Endothelial cell of umbilical vein (primary cell): ENCODE results near the gene DESI2. TPM values are rescaled to one million over a fixed set of nuclear protein-coding genes. Genes with fewer than 3 reads are reported as not detected.

ENCODE experiments used
- BruUV-seq: library from RNA; stranded (reverse); fragments of 400-500 nt; replicated peaks from 2 replicates; lab custom pipeline; 2021; lab: Mats Ljungman, UMichigan
- CTCF ChIA-PET: fragments of 300-600, 350-600 bp; sonication (Branson Sonifier 250); formaldehyde crosslinking; loops from one replicate; lab custom pipeline; 2021; ENCODE audit warnings: antibody characterized with exemption, inconsistent platforms; lab: Charles Lee
- POLR2A ChIA-PET: fragments of 300-600, 350-600 bp; sonication (Branson Sonifier 250); formaldehyde crosslinking; loops from one replicate; lab custom pipeline; 2021; ENCODE audit warnings: antibody characterized with exemption, inconsistent platforms; lab: Charles Lee
- DNase-seq: peaks from one replicate; pipeline ENCODE4 v3.0.0-alpha.2; 2011; ENCODE audit warnings: low read depth, low spot score
- FAIRE-seq: peaks from 2 replicates; lab custom pipeline; 2011; peaks lifted over from hg19 to GRCh38; lab: Jason Lieb, UNC
- H2AFZ ChIP-seq: 2 replicates; pipeline ENCODE4 v1.6.0; 2012; ENCODE audit warnings: low read depth, low read length, control low read depth, inconsistent platforms
- H3K27ac ChIP-seq: 2 replicates; pipeline ENCODE4 v1.5.1; 2011; ENCODE audit warnings: low read depth, mild to moderate bottlenecking, control low read depth, low read length, moderate library complexity; ENCODE audit not compliant: insufficient read depth
- H3K27me3 ChIP-seq, 2 experiments: 2 replicates each; pipeline versions ENCODE4 v1.6.0 to v1.6.1; 2011; ENCODE audit warnings: low read length in 2 of 2, mixed read lengths in 1 of 2; ENCODE audit not compliant: control insufficient read depth in 2 of 2, insufficient read depth in 2 of 2
- H3K36me3 ChIP-seq, 2 experiments: 2 replicates in 1 of 2; 3 replicates in 1 of 2; pipeline ENCODE4 v1.5.1; 2011; ENCODE audit warnings: low read length in 2 of 2, mild to moderate bottlenecking in 1 of 2, moderate library complexity in 1 of 2; ENCODE audit not compliant: control insufficient read depth in 2 of 2, insufficient read depth in 2 of 2; ENCODE audit errors: extremely low read depth in 1 of 2
- H3K4me1 ChIP-seq: 3 replicates; pipeline ENCODE4 v1.5.1; 2011; ENCODE audit warnings: mild to moderate bottlenecking, low read length; ENCODE audit not compliant: control insufficient read depth, insufficient read depth; ENCODE audit errors: extremely low read depth
- H3K4me2 ChIP-seq: 2 replicates; pipeline ENCODE4 v1.6.1; 2011; ENCODE audit warnings: low read length, control low read depth, mixed read lengths; ENCODE audit not compliant: insufficient read depth
- H3K4me3 ChIP-seq, 3 experiments: fragments of 200-600 bp in 1 of 3; sonication (generic), shearing (Covaris generic) in 1 of 3; replicated peaks in 1 of 3; 2 replicates each; pipeline ENCODE4 v1.5.1; 2011 to 2016; ENCODE audit warnings: control low read depth in 3 of 3, low read length in 3 of 3, mild to moderate bottlenecking in 2 of 3, inconsistent platforms in 1 of 3, low read depth in 1 of 3, moderate library complexity in 1 of 3; ENCODE audit not compliant: insufficient read depth in 1 of 3
- H3K79me2 ChIP-seq: 2 replicates; pipeline ENCODE4 v1.6.0; 2012; ENCODE audit warnings: low read length, inconsistent platforms; ENCODE audit not compliant: control insufficient read depth, insufficient read depth
- H3K9ac ChIP-seq: replicated peaks from 2 replicates; pipeline ENCODE3; 2011; ENCODE audit warnings: low read length, control low read depth; ENCODE audit not compliant: insufficient read depth; ENCODE audit errors: extremely low read depth
- H3K9me1 ChIP-seq: replicated peaks from 3 replicates; pipeline ENCODE4 v1.6.0; 2011; ENCODE audit warnings: mild to moderate bottlenecking, low read length; ENCODE audit not compliant: control insufficient read depth, insufficient read depth; ENCODE audit errors: extremely low read depth
- H3K9me3 ChIP-seq: replicated peaks from 2 replicates; pipeline ENCODE4 v1.5.1; 2012; ENCODE audit warnings: low read length, inconsistent platforms; ENCODE audit not compliant: control insufficient read depth, insufficient read depth
- H4K20me1 ChIP-seq: replicated peaks from 2 replicates; pipeline ENCODE3; 2011; ENCODE audit warnings: mild to moderate bottlenecking, low read length; ENCODE audit not compliant: control insufficient read depth, insufficient read depth; ENCODE audit errors: extremely low read depth
- EZH2 ChIP-seq: IDR thresholded peaks from 2 replicates; pipeline ENCODE4 v1.6.1; 2012; ENCODE audit warnings: borderline replicate concordance, low read depth, mild to moderate bottlenecking, moderate library complexity, low read length, inconsistent platforms; ENCODE audit not compliant: severe bottlenecking
- FOS ChIP-seq: IDR thresholded peaks from 2 replicates; pipeline ENCODE4 v1.6.1; 2011; ENCODE audit warnings: mild to moderate bottlenecking, low read length, moderate library complexity, borderline replicate concordance; ENCODE audit not compliant: insufficient read depth
- GATA2 ChIP-seq: IDR thresholded peaks from 2 replicates; pipeline ENCODE4 v1.7.0; 2011; ENCODE audit warnings: low read depth, mild to moderate bottlenecking, moderate library complexity, mixed read lengths, low read length; ENCODE audit not compliant: insufficient read length, insufficient read depth
- JUN ChIP-seq: IDR thresholded peaks from 2 replicates; pipeline ENCODE4 v1.6.1; 2011; ENCODE audit warnings: borderline replicate concordance, low read depth; ENCODE audit not compliant: insufficient read length, insufficient read depth
- MYC ChIP-seq: IDR thresholded peaks from one replicate; pipeline ENCODE4 v1.6.1; 2011; ENCODE audit warnings: mild to moderate bottlenecking, low read depth, low read length
- POLR2A ChIP-seq: IDR thresholded peaks from 2 replicates; pipeline ENCODE4 v1.6.1; 2012; ENCODE audit warnings: low read depth, mild to moderate bottlenecking, control low read depth, low read length
- POLR2AphosphoS5 ChIP-seq: IDR thresholded peaks from 2 replicates; pipeline ENCODE4 v1.6.1; 2012; ENCODE audit warnings: low read depth, mild to moderate bottlenecking, control low read depth, low read length, moderate library complexity; ENCODE audit not compliant: insufficient read depth
- dilution Hi-C: fragments of 300-500 bp; cut with MboI; formaldehyde crosslinking; loops from one replicate; pipeline ENCODE4 v1.15.0; 2019; ENCODE audit warnings: low sequenced_read_pairs; ENCODE audit not compliant: extremely low pct_ligation_motif_present
- intact Hi-C: fragments of 100-400 bp; cut with micrococcal nuclease; formaldehyde crosslinking; loops from one replicate; pipeline ENCODE4 v1.10.0; 2022
- polyA plus RNA-seq, 4 experiments: library from polyadenylated mRNA; depleted of rRNA in 3 of 4; stranded (reverse) in 3 of 4; unstranded in 1 of 4; fragments of >200 nt; gene quantifications; 2 replicates each; pipeline versions ENCODE4 v1.2.1 to v1.2.3, GENCODE V29; 2011 to 2012; ENCODE audit warnings: missing spikeins in 1 of 4
- total RNA-seq: library from RNA; stranded (reverse); gene quantifications from 2 replicates; pipeline ENCODE4 v1.2.3, GENCODE V29; 2021
- TF ChIP-seq, protein P1 (sequence below): IDR thresholded peaks from 2 replicates; pipeline ENCODE4 v1.6.1; 2011; ENCODE audit not compliant: insufficient read depth, insufficient read length
- TF ChIP-seq, protein P2 (sequence below), 2 donors: IDR thresholded peaks; 1 replicate in 1 of 2; 2 replicates in 1 of 2; pipeline ENCODE4 v1.5.1; 2011; ENCODE audit warnings: low read length in 2 of 2, mild to moderate bottlenecking in 2 of 2, moderate library complexity in 2 of 2, control low read depth in 1 of 2, inconsistent platforms in 1 of 2, low read depth in 1 of 2; ENCODE audit not compliant: insufficient read depth in 1 of 2; ENCODE audit errors: extremely low read depth in 1 of 2

The DESI2 gene
- total and polyA plus RNA-seq, 2 donors (not counting 3 experiments of a cell fraction or from before 2014, with no cell fraction given), result 22.9 to 37.2 TPM

DNA sequence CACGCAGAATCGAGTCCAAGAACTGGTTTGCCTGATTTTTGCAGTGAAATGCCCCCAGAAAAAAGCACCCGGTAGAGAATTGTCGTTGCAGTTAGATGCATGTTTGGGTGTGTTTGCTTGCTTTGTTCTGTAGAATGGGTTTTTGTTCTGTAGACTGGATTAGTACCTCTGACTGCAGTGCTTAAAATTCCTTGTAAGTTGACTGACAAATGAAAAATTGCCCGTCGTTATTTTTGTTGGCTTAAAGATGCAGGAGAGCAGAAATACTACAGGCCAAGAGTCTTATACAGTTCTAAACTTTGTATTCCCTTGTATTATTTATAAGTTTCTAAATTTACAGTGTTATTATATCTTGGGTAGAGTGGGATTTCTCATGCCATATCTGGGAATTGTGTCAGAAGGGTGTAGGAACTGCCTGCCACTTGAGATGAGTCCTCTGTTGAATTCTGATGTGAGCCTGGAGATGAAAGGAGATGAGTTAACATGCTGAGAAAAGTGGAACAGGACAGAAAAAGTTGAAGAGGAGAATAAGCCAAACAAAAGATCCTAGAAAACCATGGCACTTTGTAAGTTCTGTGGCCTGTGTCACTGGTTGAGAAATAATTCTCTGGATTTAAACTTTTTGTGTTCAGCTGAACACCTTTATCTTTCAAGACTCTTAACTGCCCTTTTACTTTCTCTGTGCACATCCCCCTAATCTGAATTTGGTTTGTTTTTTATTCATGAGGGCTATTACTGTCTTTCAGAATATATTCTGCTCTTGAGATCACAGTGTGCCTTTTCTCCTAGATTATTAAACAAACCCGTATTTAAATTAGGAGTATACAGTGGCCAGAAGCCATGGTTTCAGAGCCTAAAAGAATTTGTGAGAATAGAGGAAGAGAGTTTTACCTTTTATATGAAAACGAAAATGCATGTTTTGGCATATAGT lies 1.4 kb downstream of the DESI2 start:
- Histone ChIP-seq H3K79me2 (peaks cover 59% of the 10 kb centered on the region), H3K9me1 (no peaks in the 10 kb centered on the region), H4K20me1 (no peaks in the 10 kb centered on the region), H3K9ac (peak overlapping the region; percentile 82), H3K9me3 (no peaks in the 10 kb centered on the region), H3K27ac (peak overlapping the region; percentile 83), H3K4me1 (peaks cover 16% of the 10 kb centered on the region), H3K4me2 (peak overlapping the region; percentile 99), H3K4me3 (peak overlapping the region; percentile 58 to 98 (median 90)), H2AFZ (no peak overlapping the region), H3K36me3 (peaks cover 1 to 8% of the 10 kb centered on the region in 2 experiments), H3K27me3 (peaks cover 2 to 3% of the 10 kb centered on the region in 2 experiments)
- no peak for TF ChIP-seq MYC
- intact Hi-C loops, result loop anchor here (5.0 kb wide), 1 partner anchor 438 kb away; no protein-coding TSS in a partner anchor
- no TSS peak for BruUV-seq
- FAIRE-seq, result no peak
- CTCF ChIA-PET, result interaction anchor here (0.8 to 2.2 kb wide), 5 partner anchors 50 to 388 kb away, joined by 3 to 17 read pairs (median 4); a partner anchor contains a TSS
- POLR2A ChIA-PET, result no interaction called here
- DNase-seq, result peak; percentile 28
- dilution Hi-C loops, result no loop called here

DNA sequence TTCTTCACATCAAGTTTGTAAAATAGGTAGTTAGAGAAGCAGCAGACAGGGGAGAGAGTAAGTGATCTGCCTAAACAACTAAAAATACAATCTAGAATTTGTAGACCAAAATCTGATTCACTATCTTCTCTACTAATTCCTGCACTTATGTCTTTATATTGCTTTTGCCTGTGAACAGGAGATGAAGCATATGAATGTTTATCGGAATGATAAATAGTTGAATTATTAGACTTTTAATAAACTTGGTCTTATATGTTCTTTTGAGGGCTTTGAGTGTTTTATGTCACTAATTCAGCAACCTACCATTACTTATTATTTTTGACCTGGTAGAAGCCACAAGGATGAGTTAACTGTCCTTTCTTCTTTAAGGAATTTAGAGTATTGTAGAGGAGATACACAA lies 2.3 kb downstream of the DESI2 start:
- Histone ChIP-seq H3K4me3 (peak overlapping the region in 1 of 3 experiments; percentile 90), H3K36me3 (peaks cover 1 to 10% of the 10 kb centered on the region in 2 experiments), H3K79me2 (peaks cover 66% of the 10 kb centered on the region), H4K20me1 (no peaks in the 10 kb centered on the region), H2AFZ (no peak overlapping the region), H3K9me1 (no peaks in the 10 kb centered on the region), H3K4me2 (peak overlapping the region; percentile 99), H3K27ac (no peak overlapping the region), H3K9me3 (no peaks in the 10 kb centered on the region), H3K4me1 (peaks cover 16% of the 10 kb centered on the region), H3K27me3 (peaks cover 0 to 2% of the 10 kb centered on the region in 2 experiments), H3K9ac (no peak overlapping the region)
- DNase-seq (no peak), FAIRE-seq (no peak)
- dilution Hi-C loops (no loop called here), intact Hi-C loops (no loop called here)
- POLR2A ChIA-PET, result no interaction called here
- TF ChIP-seq, protein P1, sequence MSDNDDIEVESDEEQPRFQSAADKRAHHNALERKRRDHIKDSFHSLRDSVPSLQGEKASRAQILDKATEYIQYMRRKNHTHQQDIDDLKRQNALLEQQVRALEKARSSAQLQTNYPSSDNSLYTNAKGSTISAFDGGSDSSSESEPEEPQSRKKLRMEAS, result no peak
- TF ChIP-seq FOS, result no peak
- no peak for TF ChIP-seq POLR2AphosphoS5
- TF ChIP-seq GATA2, result no peak
- no peak for TF ChIP-seq MYC
- no peak for TF ChIP-seq EZH2
- TF ChIP-seq, protein P2, sequence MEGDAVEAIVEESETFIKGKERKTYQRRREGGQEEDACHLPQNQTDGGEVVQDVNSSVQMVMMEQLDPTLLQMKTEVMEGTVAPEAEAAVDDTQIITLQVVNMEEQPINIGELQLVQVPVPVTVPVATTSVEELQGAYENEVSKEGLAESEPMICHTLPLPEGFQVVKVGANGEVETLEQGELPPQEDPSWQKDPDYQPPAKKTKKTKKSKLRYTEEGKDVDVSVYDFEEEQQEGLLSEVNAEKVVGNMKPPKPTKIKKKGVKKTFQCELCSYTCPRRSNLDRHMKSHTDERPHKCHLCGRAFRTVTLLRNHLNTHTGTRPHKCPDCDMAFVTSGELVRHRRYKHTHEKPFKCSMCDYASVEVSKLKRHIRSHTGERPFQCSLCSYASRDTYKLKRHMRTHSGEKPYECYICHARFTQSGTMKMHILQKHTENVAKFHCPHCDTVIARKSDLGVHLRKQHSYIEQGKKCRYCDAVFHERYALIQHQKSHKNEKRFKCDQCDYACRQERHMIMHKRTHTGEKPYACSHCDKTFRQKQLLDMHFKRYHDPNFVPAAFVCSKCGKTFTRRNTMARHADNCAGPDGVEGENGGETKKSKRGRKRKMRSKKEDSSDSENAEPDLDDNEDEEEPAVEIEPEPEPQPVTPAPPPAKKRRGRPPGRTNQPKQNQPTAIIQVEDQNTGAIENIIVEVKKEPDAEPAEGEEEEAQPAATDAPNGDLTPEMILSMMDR (IDR thresholded peaks at IDR 0.05; ENCODE audit: extremely low read depth in 1 of 2, insufficient read depth in 1 of 2, low read depth in 1 of 2, low read length in 2 of 2), result no peak
- no peak for TF ChIP-seq JUN
- TF ChIP-seq POLR2A, result no peak
- no TSS peak for BruUV-seq
- CTCF ChIA-PET, result interaction anchor here (2.0 kb wide), 1 partner anchor 51 kb away, joined by 15 read pairs; no protein-coding TSS in a partner anchor
